Amniotic stem cell (primary cell): ENCODE data around the gene PLCB1.

Source experiments
- DNase-seq: peaks from one replicate; lab custom pipeline; 2025; lab: John Stamatoyannopoulos, UW

PLCB1 gene

DNA sequence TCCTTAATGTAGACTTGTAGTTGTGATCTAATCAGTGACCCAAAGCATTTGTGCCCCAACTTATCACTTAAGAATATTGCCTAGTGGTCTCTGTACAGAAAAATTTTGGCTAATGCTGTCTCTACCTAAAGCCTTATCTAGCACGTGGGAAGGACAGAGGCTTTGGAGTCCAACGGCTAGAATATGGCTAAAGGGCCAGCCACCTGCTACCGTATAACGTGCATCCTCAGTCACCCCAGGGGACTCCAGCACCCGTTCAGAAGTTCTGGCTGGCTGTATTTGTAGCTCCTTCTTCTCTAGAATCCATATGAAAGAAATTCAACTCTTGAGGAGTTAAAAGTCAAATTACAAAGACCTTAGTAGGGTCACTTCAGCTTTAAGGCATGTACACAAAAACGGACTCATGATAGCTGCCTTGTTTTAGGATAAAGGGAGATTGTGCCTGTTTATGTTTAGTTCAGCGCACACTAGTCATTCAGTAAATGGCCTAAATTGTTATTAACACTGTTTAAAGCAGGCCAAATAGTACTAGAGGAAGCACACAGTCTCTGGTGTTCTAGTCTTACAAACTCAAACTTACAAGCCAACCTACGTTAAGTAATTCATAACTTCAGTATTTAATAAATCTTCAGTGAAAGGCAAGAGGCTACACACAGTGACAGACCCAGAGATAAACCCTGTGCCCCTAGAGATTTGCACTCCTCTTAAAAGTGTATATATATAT, 529.3 kb downstream of the PLCB1 start:
- no peak for DNase-seq

- no peak for DNase-seq
Measured at GRCh38 chr20:8662433-8662954, 530.4 kb downstream of the PLCB1 start.

DNA sequence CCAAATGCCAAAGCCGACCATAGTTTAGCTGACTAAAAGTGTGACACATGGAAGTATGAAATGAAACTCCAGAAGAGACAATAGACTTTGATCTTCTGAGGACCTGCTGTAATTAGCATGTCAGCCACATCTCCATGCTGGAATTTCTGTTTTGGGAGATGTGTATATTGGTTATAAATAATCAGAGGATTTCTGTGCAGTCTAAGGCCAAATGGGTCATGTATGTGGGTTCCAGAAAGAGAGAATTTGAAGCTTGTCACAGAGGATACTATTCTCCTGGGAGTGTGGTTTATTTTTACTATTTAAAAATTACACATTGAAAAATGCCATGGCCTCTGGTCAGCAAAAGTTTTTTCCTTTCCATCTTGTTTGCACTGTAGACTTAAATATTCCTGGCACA, 531.4 kb downstream of the PLCB1 start:
- no peak for DNase-seq

DNA sequence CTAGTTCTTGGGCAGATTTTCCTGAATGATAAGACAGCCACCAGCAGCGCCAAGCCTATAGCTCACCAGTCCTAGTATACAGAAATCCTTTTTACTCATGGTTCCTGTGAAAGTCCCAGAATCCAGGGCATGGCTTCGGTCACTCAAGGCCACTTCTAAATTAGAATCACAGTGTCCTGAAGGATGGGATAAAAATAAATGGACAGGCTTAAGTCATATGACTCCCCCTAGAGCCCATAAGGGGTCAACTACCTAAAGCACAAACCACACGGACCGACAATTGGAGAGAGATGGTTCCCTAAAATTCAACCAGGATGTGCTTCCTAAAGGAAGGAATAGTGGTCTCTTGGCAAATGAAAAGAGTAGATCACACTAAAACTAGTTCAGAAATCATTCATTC, 532.7 kb downstream of the PLCB1 start:
- DNase-seq: no peak

- no peak for DNase-seq
Measured at GRCh38 chr20:8667306-8667705, 535.2 kb downstream of the PLCB1 start.

- DNase-seq: no peak
Measured at GRCh38 chr20:8670207-8670892, 538.3 kb downstream of the PLCB1 start.

GRCh38 chr20:8670893-8671215, 538.8 kb downstream of the PLCB1 start:
- no peak for DNase-seq

- DNase-seq: no peak
Measured at GRCh38 chr20:8671370-8671961, 539.4 kb downstream of the PLCB1 start.

DNA sequence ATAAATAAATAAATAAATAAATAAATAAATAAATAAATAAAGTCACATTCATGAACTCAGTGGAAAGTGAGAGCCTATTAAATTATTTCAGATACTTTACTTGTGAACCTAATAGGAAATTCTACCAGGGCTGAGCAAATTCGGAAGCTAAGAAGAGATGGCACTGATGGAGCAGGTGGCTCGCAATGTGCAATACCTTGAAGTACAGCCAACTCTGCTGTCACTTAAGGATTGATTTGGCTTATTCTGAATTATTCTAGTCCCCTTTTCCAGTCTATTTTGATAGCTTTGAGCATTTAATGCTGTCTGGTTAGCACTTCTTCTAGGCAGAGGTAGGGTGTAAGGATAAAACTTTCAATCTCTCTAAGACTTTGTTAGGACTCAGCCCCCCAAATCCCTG, 541.0 kb downstream of the PLCB1 start:
- DNase-seq: no peak

DNA sequence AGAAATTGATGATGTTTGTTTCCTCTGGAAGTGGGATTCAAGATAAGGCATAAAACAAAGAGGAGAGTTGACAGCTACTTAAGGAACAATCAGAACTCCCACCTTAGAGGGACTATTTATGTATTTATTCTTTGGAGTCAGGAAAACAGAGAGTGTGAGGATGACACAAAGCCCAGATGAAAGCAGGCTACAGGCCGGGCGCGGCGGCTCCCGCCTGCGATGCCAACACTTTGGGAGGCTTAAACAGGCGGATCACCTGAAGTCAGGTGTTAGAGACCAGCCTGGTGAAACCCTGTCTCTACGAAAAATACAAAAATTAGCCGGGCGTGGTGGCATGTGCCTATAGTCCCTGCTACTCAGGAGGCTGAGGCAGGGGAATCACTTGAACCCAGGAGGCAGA, 543.8 kb downstream of the PLCB1 start:
- DNase-seq: no peak

DNA sequence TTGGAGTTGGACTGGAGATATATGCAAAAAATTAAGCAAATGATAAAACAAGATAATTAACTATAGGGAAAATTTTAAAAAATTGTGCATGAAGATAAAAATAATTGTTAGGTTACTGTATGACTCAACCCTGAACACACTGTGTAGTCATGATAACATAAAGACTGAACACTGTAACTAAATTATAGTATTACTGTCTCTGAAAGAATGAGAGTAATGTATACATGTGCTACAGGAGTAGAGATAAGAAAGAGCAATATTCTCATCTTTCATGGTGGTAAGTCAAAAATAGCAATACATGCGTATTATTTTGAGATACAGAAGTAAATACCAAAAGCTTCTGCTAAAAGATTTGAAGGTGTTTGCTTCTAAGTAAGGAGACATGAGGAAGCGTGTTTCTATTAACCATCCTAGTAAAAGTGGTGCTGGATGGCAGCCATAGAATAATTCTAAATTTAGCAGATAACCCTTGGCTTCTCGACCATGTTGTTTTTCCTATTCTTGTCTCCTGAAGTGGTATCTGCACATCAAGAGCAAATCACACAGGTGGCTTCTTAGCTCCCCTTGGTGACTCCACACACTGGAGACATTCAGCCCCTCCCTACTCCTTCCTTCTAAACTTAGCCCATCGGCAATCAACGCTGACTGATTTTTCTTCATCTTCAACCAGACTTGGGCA, 546.2 kb downstream of the PLCB1 start:
- no peak for DNase-seq

DNA sequence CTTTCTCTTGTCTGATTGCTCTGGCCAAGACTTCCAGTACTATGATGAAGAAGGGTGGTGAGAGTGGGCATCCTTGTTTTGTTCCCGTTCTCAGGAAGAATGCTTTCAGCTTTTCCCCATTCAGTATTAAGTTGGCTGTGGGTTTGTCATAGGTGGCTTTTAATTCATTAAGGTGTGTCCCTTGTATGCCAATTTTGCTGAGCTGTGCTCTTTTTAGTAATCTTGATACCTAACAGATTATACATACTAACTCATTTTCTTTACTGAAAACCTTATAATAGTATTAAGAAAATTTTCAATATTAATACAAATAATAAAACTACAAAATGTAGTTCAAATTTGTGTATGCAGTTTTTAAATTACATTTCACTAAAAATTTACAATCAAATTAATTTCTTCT, 557.3 kb downstream of the PLCB1 start:
- DNase-seq: no peak

DNA sequence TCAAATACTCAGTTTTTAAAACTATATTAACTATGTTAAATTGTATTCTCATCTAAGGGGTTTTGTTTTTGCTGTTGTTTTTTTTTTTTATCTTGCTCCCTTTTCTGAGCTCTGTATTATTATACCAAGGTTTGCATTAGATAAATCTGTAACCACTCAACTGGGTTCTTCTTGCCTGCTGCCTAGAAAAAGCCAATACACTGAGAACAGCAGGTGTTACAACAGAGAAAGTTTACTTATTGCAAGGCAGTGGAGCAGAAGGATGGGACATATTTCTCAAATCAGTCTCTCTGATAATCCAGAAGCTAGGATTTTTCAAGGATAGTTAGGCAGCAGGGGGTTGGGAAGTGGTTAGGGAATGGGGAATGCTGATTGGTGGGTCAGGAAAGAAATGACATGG, 558.0 kb downstream of the PLCB1 start:
- DNase-seq: no peak

DNA sequence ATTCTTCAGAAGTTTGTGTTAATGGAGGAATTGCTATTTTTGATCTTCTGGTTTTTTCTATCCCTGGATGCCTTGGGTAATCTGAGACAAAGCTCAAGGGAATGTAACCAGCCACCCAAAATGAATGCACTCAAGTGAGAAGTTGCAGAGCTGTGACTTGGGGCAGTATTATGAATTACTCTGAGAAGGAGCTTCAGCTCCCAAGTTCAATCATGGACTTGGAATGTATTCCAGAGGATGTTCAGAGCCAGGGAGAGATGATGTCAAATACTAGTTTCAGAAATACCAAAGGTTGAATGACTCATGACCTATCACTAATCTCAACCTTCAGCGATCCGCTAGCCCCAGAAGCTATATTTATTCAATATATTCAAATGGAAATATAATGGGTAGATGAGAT, 561.6 kb downstream of the PLCB1 start:
- peak; percentile 80 for DNase-seq

- no peak for DNase-seq
Measured at GRCh38 chr20:8700756-8701155, 568.7 kb downstream of the PLCB1 start.

- DNase-seq: no peak
Measured at GRCh38 chr20:8706961-8707700, 575.1 kb downstream of the PLCB1 start.

GRCh38 chr20:8709627-8710026, 577.6 kb downstream of the PLCB1 start:
- DNase-seq: no peak

- no peak for DNase-seq
Measured at GRCh38 chr20:8711501-8711900, 579.4 kb downstream of the PLCB1 start.

DNA sequence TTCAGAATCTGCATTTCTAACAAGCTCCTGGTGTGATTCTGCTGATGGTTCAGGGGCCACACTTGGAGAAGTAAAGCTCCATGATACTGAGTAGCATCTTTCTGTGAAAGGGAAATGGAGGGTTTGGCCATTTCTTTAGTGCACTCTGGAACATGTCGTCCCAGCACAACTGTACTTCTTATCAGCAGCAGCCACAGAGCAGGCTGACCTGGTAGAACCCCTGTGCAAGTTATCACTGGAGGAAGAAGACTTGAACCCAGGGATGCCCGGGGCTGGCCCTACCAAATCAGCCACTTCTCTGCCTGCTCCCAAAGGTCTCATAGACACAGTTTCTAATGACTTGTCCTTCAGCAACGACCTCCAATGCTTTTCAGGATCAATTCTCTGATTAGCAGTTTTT, 582.1 kb downstream of the PLCB1 start:
- no peak for DNase-seq

- DNase-seq: no peak
Measured at GRCh38 chr20:8718279-8718678, 586.2 kb downstream of the PLCB1 start.

DNA sequence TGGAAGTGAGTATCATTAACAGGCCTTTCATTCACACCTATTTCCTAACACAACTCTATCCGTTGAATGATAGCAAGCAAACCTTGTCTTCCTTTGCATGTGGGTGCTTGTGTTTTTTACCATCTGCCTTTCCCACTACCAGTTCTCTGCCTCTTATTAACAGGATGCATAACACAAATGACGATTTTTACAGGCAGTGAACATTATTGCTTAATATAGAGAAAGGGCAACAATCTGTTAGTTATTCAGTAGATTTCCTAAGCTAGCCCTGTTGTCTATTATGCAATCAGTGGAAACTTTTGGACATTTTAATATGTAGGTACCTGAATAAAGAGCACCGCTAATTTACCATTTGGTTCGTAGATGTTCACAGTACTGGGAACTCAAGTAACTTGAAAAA, 588.0 kb downstream of the PLCB1 start:
- no peak for DNase-seq

GRCh38 chr20:8721098-8721497, 589.0 kb downstream of the PLCB1 start:
- peak; percentile 8 for DNase-seq
